Measurements from ENCODE around the gene EPX.

Gene EPX

GRCh38 chr17:58219007-58219788, 26.7 kb downstream of the EPX start, which contains the start of gene MKS1:
MKS1 (minus strand) TSS chr17:58219255; CDS start chr17:58219230, 25 bp downstream.
- Mint-ChIP-seq H3K36me3 (ENCODE audit: insufficient read depth) (peaks cover 22% of the 10 kb centered on the region), H3K9me3 (no peaks in the 10 kb centered on the region), H3K27ac (peak within 1 kb of the TSS; percentile 97), H3K27me3 (peaks cover 0 to 4% of the 10 kb centered on the region in 2 donors), H3K4me3 (peak within 1 kb of the TSS; percentile 88 to 91), H3K4me1 (ENCODE audit: low read depth in 2 of 2) (peaks cover 13 to 14% of the 10 kb centered on the region in 2 donors)
- DNase-seq (peak; percentile 93 to 95 (median 94)), ATAC-seq (replicated peaks) (peak; percentile 94)

- Mint-ChIP-seq H3K4me3 (peak overlapping the region; percentile 88 to 91), H3K27me3 (peaks cover 0 to 8% of the 10 kb centered on the region in 2 donors), H3K36me3 (ENCODE audit: insufficient read depth) (peaks cover 22% of the 10 kb centered on the region), H3K4me1 (ENCODE audit: low read depth in 2 of 2) (peaks cover 13 to 14% of the 10 kb centered on the region in 2 donors), H3K27ac (peak overlapping the region; percentile 97), H3K9me3 (no peaks in the 10 kb centered on the region)
- DNase-seq (no peak), ATAC-seq (replicated peaks) (no peak)
Observed at GRCh38 chr17:58219789-58220183, 27.3 kb downstream of the EPX start.

GRCh38 chr17:58224315-58224714, 31.8 kb downstream of the EPX start:
- Mint-ChIP-seq H3K4me1 (ENCODE audit: low read depth in 2 of 2) (peaks cover 3 to 6% of the 10 kb centered on the region in 2 donors), H3K4me3 (no peak overlapping the region), H3K27ac (no peak overlapping the region), H3K27me3 (peaks cover 26 to 32% of the 10 kb centered on the region in 2 donors), H3K9me3 (no peaks in the 10 kb centered on the region), H3K36me3 (ENCODE audit: insufficient read depth) (peaks cover 2% of the 10 kb centered on the region)
- ATAC-seq (replicated peaks) (no peak), DNase-seq (no peak)

- H3K9me3 Mint-ChIP-seq: no peaks in the 10 kb centered on the region
- no peak overlapping the region for H3K4me3 Mint-ChIP-seq
- no peaks in the 10 kb centered on the region for H3K4me1 Mint-ChIP-seq (ENCODE audit: low read depth in 2 of 2)
- peaks cover 35 to 54% of the 10 kb centered on the region in 2 donors for H3K27me3 Mint-ChIP-seq
- ATAC-seq (replicated peaks) (no peak), DNase-seq (no peak)
- H3K27ac Mint-ChIP-seq: no peak overlapping the region
- no peaks in the 10 kb centered on the region for H3K36me3 Mint-ChIP-seq (ENCODE audit: insufficient read depth)
Observed at GRCh38 chr17:58227733-58228132, 35.2 kb downstream of the EPX start.

GRCh38 chr17:58228679-58229078, 36.2 kb downstream of the EPX start:
- ATAC-seq (replicated peaks) (no peak), DNase-seq (no peak)
- Mint-ChIP-seq H3K36me3 (ENCODE audit: insufficient read depth) (no peaks in the 10 kb centered on the region), H3K4me3 (no peak overlapping the region), H3K4me1 (ENCODE audit: low read depth in 2 of 2) (no peaks in the 10 kb centered on the region), H3K9me3 (no peaks in the 10 kb centered on the region), H3K27me3 (peaks cover 35 to 55% of the 10 kb centered on the region in 2 donors), H3K27ac (no peak overlapping the region)

GRCh38 chr17:58229384-58229783, 36.9 kb downstream of the EPX start:
- Mint-ChIP-seq H3K36me3 (ENCODE audit: insufficient read depth) (no peaks in the 10 kb centered on the region), H3K4me1 (ENCODE audit: low read depth in 2 of 2) (no peaks in the 10 kb centered on the region), H3K9me3 (no peaks in the 10 kb centered on the region), H3K27me3 (peaks cover 29 to 55% of the 10 kb centered on the region in 2 donors), H3K4me3 (no peak overlapping the region), H3K27ac (no peak overlapping the region)
- DNase-seq: no peak
- ATAC-seq (replicated peaks): no peak

- Mint-ChIP-seq H3K9me3 (no peaks in the 10 kb centered on the region), H3K4me1 (ENCODE audit: low read depth in 2 of 2) (no peaks in the 10 kb centered on the region), H3K4me3 (no peak overlapping the region), H3K27ac (no peak overlapping the region), H3K27me3 (peaks cover 29 to 60% of the 10 kb centered on the region in 2 donors), H3K36me3 (ENCODE audit: insufficient read depth) (no peaks in the 10 kb centered on the region)
- no peak for ATAC-seq (replicated peaks)
- no peak for DNase-seq
Observed at GRCh38 chr17:58229881-58230280, 37.4 kb downstream of the EPX start.

GRCh38 chr17:58231641-58232040, 39.1 kb downstream of the EPX start:
- Mint-ChIP-seq H3K4me1 (ENCODE audit: low read depth in 2 of 2) (no peaks in the 10 kb centered on the region), H3K27me3 (peaks cover 36 to 78% of the 10 kb centered on the region in 2 donors), H3K4me3 (no peak overlapping the region), H3K9me3 (no peaks in the 10 kb centered on the region), H3K27ac (no peak overlapping the region), H3K36me3 (ENCODE audit: insufficient read depth) (no peaks in the 10 kb centered on the region)
- ATAC-seq (replicated peaks): no peak
- DNase-seq: no peak

- no peak overlapping the region for H3K4me3 Mint-ChIP-seq
- H3K27me3 Mint-ChIP-seq: peaks cover 32 to 72% of the 10 kb centered on the region in 2 donors
- H3K36me3 Mint-ChIP-seq (ENCODE audit: insufficient read depth): no peaks in the 10 kb centered on the region
- peak; percentile 46 for ATAC-seq (replicated peaks)
- H3K27ac Mint-ChIP-seq: no peak overlapping the region
- no peaks in the 10 kb centered on the region for H3K4me1 Mint-ChIP-seq (ENCODE audit: low read depth in 2 of 2)
- DNase-seq: no peak
- H3K9me3 Mint-ChIP-seq: no peaks in the 10 kb centered on the region
Observed at GRCh38 chr17:58232707-58233156, 40.2 kb downstream of the EPX start.

GRCh38 chr17:58233543-58233942, 41.0 kb downstream of the EPX start:
- H3K4me1 Mint-ChIP-seq (ENCODE audit: low read depth in 2 of 2): no peaks in the 10 kb centered on the region
- ATAC-seq (replicated peaks): peak; percentile 29
- no peak for DNase-seq
- H3K36me3 Mint-ChIP-seq (ENCODE audit: insufficient read depth): no peaks in the 10 kb centered on the region
- H3K4me3 Mint-ChIP-seq: no peak overlapping the region
- H3K27me3 Mint-ChIP-seq: peaks cover 28 to 67% of the 10 kb centered on the region in 2 donors
- H3K27ac Mint-ChIP-seq: no peak overlapping the region
- H3K9me3 Mint-ChIP-seq: no peaks in the 10 kb centered on the region

GRCh38 chr17:58234512-58234911, 42.0 kb downstream of the EPX start:
- H3K27ac Mint-ChIP-seq: no peak overlapping the region
- H3K27me3 Mint-ChIP-seq: peaks cover 21 to 67% of the 10 kb centered on the region in 2 donors
- ATAC-seq (replicated peaks): no peak

GRCh38 chr17:58235821-58236220, 43.3 kb downstream of the EPX start:
- no peaks in the 10 kb centered on the region for H3K4me1 Mint-ChIP-seq (ENCODE audit: low read depth in 2 of 2)
- no peak overlapping the region for H3K4me3 Mint-ChIP-seq
- ATAC-seq (replicated peaks) (no peak), DNase-seq (no peak)
- no peak overlapping the region for H3K27ac Mint-ChIP-seq
- H3K36me3 Mint-ChIP-seq (ENCODE audit: insufficient read depth): no peaks in the 10 kb centered on the region
- no peaks in the 10 kb centered on the region for H3K9me3 Mint-ChIP-seq
- peaks cover 33 to 67% of the 10 kb centered on the region in 2 donors for H3K27me3 Mint-ChIP-seq

More at GRCh38 chr17:58234512-58234911, 42.0 kb downstream of the EPX start:
- Mint-ChIP-seq H3K36me3 (ENCODE audit: insufficient read depth) (no peaks in the 10 kb centered on the region), H3K9me3 (no peaks in the 10 kb centered on the region), H3K4me1 (ENCODE audit: low read depth in 2 of 2) (no peaks in the 10 kb centered on the region), H3K4me3 (no peak overlapping the region)
- DNase-seq: no peak

- peaks cover 35 to 72% of the 10 kb centered on the region in 2 donors for H3K27me3 Mint-ChIP-seq
- H3K9me3 Mint-ChIP-seq: no peaks in the 10 kb centered on the region
- DNase-seq: no peak
Observed at GRCh38 chr17:58236394-58236793, 43.9 kb downstream of the EPX start.

GRCh38 chr17:58238147-58238634, 45.7 kb downstream of the EPX start, which contains the start of gene LPO:
LPO (plus strand) TSS chr17:58238584; CDS start chr17:58242980, 4,396 bp downstream.
- no peaks in the 10 kb centered on the region for H3K9me3 Mint-ChIP-seq
- ATAC-seq (replicated peaks) (no peak), DNase-seq (no peak)
- peaks cover 50 to 77% of the 10 kb centered on the region in 2 donors for H3K27me3 Mint-ChIP-seq
- no peaks in the 10 kb centered on the region for H3K4me1 Mint-ChIP-seq (ENCODE audit: low read depth in 2 of 2)
- no peaks in the 10 kb centered on the region for H3K36me3 Mint-ChIP-seq (ENCODE audit: insufficient read depth)
- H3K27ac Mint-ChIP-seq: no peak within 1 kb of the TSS
- no peak within 1 kb of the TSS for H3K4me3 Mint-ChIP-seq

More at GRCh38 chr17:58236394-58236793, 43.9 kb downstream of the EPX start:
- Mint-ChIP-seq H3K36me3 (ENCODE audit: insufficient read depth) (no peaks in the 10 kb centered on the region), H3K27ac (no peak overlapping the region), H3K4me3 (no peak overlapping the region), H3K4me1 (ENCODE audit: low read depth in 2 of 2) (no peaks in the 10 kb centered on the region)
- no peak for ATAC-seq (replicated peaks)
